Urinary bladder (tissue), 4 donors: ENCODE data around the gene SH3BGRL. TPM values are rescaled to one million over a fixed set of nuclear protein-coding genes. Genes with fewer than 3 reads are reported as not detected.

Source experiments
- DNase-seq: peaks from one replicate; pipeline ENCODE4 v3.0.0-alpha.2; 2015; ENCODE audit errors: extremely low spot score
- H3K27ac ChIP-seq: one replicate; pipeline ENCODE4 v1.5.1; 2013; ENCODE audit warnings: low read depth, mild to moderate bottlenecking, moderate library complexity
- H3K36me3 ChIP-seq: one replicate; pipeline ENCODE4 v1.6.1; 2013; ENCODE audit warnings: mild to moderate bottlenecking, moderate library complexity; ENCODE audit not compliant: insufficient read depth
- H3K4me1 ChIP-seq: one replicate; pipeline ENCODE4 v1.6.1; 2013; ENCODE audit warnings: mild to moderate bottlenecking, moderate library complexity; ENCODE audit not compliant: insufficient read depth
- H3K4me3 ChIP-seq: one replicate; pipeline ENCODE4 v1.5.1; 2013; ENCODE audit warnings: low read depth, low read length
- WGBS: extraction: QIAGEN DNeasy Blood & Tissue Kit; methylation state at CpG from one replicate; pipeline ENCODE4 v1.1.7; 2013; 5-methylcytosine and 5-hydroxymethylcytosine counted together
- polyA plus RNA-seq: library from polyadenylated mRNA; stranded (reverse); fragments of 200-250 nt; gene quantifications from one replicate; pipeline ENCODE4 v1.2.3, GENCODE V29; 2013
- total RNA-seq: library from RNA; depleted of rRNA; stranded (reverse); fragments of >200 nt; gene quantifications from one replicate; pipeline ENCODE4 v1.2.3, GENCODE V29; 2014
- donor health status: healthy with polysubstance abuse.
- donor health status: healthy.

Gene SH3BGRL
- total RNA-seq (286 TPM), polyA plus RNA-seq (262 TPM)

DNA sequence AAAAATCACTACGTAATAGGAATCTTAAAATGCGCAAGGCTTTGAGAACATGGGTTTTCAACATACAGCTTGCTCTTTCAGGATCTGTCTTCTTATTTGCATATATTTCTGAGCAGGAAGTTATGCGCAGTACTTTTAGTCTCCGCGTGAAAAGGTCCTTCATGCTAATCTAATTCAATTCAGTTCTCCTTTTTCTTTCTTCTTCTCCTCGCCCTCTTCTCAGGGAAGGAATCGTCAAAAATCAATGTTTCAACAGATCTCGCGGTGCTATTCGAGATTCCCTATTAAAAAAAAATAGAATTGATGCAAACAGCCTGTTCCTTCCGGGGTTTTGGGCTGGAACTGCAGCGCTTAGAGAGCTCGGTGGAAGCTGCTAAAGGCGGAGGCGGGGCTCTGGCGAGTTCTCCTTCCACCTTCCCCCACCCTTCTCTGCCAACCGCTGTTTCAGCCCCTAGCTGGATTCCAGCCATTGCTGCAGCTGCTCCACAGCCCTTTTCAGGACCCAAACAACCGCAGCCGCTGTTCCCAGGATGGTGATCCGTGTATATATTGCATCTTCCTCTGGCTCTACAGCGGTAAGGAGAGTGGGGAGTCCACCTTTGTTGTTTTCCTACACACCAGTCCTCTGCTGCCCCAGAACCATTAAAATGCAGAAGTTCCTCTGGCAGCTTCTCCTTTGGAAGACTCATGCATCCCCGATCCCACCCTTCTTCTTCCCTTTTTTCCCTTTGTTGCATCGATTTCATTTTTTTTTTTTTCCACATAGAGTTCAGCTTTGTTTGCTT lies at the start of gene SH3BGRL, which contains the start of gene HMGN5:
Gene SH3BGRL, plus strand, starts transcription at position 432 of the 785 bp plus-strand sequence. Its CDS starts 99 bp downstream, at position 531.
Gene HMGN5, minus strand, starts transcription at position 243 of the 785 bp plus-strand sequence. CDS start 80,364 bp downstream, outside the sequence.
- H3K27ac ChIP-seq = peak within 1 kb of the TSS; percentile 56
- H3K36me3 ChIP-seq = no peaks in the 10 kb centered on the region
- H3K4me3 ChIP-seq = peak within 1 kb of the TSS; percentile 70
- under 1% methylated on average over 23 of the region's 23 CpGs for WGBS
- peak; percentile 75 for DNase-seq
- no peaks in the 10 kb centered on the region for H3K4me1 ChIP-seq

DNA sequence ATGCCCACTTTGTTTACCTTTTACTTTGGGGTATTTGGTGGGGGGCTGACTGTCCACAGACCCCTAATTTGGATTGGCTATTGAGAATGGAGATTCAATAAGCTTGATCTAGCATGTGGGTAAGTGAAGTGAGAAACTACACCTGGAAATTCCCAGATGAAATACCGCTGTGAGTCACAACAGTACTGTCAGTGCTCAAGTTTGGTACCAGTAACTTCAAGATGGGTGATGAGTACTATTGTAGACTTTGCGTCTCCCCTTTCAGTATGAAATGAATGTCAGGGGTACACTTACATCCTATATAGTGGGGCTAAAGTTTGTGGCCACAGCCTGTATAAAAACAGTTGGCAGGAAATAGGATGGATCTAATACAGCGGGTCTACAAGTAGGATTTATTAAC lies 33.5 kb upstream of the SH3BGRL start:
- H3K27ac ChIP-seq = no peak overlapping the region
- H3K36me3 ChIP-seq = no peaks in the 10 kb centered on the region
- H3K4me3 ChIP-seq = no peak overlapping the region
- 93% methylated on average over 3 of the region's 3 CpGs for WGBS
- no peak for DNase-seq
- no peaks in the 10 kb centered on the region for H3K4me1 ChIP-seq

DNA sequence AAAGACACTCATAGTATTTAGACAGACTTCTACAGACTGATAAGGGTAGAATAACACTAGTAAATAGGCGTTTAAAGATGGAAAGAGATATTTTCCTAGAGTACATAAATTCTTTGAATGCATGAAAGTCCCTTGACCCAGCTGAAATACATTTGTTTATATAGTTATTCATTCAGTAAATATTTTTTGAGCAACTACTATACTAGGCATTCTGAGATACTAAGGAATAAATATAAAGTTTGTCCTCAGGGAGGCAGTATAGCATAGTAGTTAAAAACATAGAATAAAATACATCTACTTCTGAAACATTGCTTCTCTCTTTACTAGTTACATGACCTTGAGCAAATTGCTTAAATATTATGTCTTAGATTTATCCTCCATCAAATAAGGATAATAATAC lies 27.6 kb upstream of the SH3BGRL start:
- Histone ChIP-seq H3K27ac (no peak overlapping the region), H3K4me1 (no peaks in the 10 kb centered on the region), H3K4me3 (no peak overlapping the region), H3K36me3 (no peaks in the 10 kb centered on the region)
- 22% methylated on average over 1 of the region's 1 CpG for WGBS
- no peak for DNase-seq

DNA sequence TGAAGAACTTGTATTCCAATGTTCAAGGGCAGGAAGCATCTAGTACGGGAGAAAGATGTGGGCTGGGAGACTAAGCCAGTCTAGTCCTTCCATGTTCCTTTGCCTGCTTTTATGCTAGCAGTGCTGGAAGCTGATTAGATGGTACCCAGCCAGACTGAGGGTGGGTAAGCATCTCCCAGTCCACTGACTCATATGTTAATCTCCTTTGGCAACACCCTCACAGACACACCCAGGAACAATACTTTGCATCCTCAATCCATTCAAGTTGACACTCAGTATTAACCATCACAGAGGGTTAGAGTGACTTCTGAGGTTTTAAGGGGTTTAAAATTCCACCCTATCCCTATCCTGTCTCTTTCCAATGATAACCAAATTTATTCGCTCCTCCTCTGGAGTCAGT lies 6.6 kb upstream of the SH3BGRL start:
- Histone ChIP-seq H3K4me3 (no peak overlapping the region), H3K27ac (no peak overlapping the region), H3K36me3 (no peaks in the 10 kb centered on the region), H3K4me1 (no peaks in the 10 kb centered on the region)
- WGBS = 96% methylated on average over 2 of the region's 2 CpGs
- no peak for DNase-seq

DNA sequence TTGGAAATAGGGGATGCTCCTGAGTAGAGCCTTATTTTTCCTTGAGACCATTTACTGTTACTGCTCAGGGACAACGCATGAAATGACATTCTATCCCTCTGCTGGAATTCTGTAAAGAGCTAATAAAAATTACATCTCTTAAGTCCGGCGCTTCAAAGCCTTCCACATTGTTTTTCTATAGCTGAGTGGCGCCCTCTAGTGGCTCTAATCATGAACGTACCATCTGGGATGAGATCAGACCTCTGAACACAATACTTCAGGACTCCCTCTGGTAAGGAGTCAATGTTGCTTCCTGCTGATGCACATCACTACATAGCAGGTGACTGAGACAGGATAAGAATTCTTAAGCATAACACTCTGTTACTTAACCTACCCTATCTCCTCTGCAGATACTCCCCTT lies 6.2 kb upstream of the SH3BGRL start:
- Histone ChIP-seq H3K36me3 (no peaks in the 10 kb centered on the region), H3K4me3 (no peak overlapping the region), H3K27ac (no peak overlapping the region), H3K4me1 (no peaks in the 10 kb centered on the region)
- 13% methylated on average over 5 of the region's 5 CpGs for WGBS
- DNase-seq = no peak

DNA sequence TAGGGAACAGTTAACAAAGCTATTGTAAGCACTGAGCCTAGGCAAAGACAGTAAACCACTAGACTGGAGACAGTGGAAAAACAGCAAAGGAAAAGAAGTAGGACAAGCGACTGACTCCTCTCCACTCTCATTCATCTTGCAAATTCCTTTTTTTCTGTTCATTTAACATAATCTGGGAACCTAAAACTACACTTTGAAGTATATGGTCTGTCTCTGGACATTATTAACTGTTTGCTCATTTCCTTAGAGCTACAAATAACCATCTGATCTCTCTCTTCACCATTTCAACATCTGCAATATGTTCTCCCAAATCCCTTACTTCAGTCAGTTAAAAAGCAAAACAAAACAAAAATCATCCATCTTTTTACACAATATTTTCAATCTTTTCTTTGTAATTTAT lies 831 bp upstream of the SH3BGRL start:
- H3K4me1 ChIP-seq = no peaks in the 10 kb centered on the region
- H3K4me3 ChIP-seq = peak overlapping the region; percentile 70
- H3K27ac ChIP-seq = no peak overlapping the region
- no peak for DNase-seq
- no peaks in the 10 kb centered on the region for H3K36me3 ChIP-seq
- WGBS = 10% methylated on average over 1 of the region's 1 CpG

DNA sequence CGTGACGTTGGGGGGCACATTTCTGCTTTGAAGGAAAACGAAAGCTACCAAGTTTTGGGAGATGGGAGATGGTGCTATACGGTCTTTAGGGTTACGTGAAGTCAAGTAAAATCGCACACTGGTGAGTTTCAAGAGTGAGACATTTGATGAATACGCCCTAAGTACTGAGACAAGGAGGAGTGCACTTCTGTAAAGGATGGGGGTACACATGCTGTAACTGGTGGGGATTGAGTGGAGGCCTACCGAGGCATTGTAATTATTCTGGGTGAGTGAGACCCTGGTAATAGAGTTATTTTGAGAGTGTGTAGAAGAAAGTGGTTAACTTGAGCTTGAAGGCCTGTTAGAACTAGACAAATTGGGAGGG lies 536 bp downstream of the SH3BGRL start:
- Histone ChIP-seq H3K36me3 (no peaks in the 10 kb centered on the region), H3K4me1 (no peaks in the 10 kb centered on the region), H3K4me3 (peak overlapping the region; percentile 70), H3K27ac (peak overlapping the region; percentile 5)
- WGBS = 0% methylated on average over 8 of the region's 8 CpGs
- DNase-seq = no peak

DNA sequence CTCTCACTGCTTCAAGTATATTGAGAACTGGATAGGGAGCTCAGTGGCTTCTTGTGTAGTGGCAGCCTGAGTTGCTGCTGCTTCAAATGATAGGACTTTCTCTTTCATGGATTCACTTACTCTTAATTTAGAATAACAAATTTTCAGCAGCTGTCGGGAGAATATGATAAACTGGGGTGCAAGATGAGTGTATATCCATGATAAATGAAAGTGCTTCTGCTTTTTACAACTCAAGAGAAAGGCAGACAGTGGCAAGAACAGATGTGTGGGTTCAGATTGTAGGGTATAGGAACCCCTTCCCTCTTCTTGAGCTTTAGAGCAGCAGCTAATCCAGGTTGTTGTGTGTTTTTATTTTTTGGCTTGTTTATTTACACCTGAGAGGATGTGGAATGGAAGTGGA lies 1.0 kb downstream of the SH3BGRL start:
- Histone ChIP-seq H3K27ac (peak overlapping the region; percentile 38), H3K4me3 (peak overlapping the region; percentile 70), H3K36me3 (no peaks in the 10 kb centered on the region), H3K4me1 (no peaks in the 10 kb centered on the region)
- WGBS = 2% methylated on average over 1 of the region's 1 CpG
- no peak for DNase-seq

DNA sequence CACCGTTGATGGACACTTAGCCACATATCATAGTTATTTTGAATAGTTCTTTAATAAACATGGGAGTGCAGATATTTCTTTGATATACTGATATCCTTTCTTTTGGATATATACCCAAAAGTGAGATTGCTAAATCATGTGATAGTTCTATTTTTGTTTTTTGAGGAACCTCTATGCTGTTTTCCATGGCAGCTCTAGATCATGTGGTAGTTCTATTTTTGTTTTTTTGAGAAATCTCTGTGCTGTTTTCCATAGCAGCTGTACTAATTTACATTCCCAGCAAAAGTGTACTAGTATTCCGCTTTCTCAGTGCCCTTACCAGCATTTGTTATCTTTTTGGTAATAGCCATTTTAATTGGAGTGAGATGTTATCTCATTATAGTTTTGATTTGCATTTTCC lies 3.6 kb downstream of the SH3BGRL start:
- Histone ChIP-seq H3K4me1 (no peaks in the 10 kb centered on the region), H3K27ac (no peak overlapping the region), H3K4me3 (no peak overlapping the region), H3K36me3 (no peaks in the 10 kb centered on the region)
- no peak for DNase-seq
- whole genome bisulfite sequencing = 95% methylated on average over 2 of the region's 2 CpGs

DNA sequence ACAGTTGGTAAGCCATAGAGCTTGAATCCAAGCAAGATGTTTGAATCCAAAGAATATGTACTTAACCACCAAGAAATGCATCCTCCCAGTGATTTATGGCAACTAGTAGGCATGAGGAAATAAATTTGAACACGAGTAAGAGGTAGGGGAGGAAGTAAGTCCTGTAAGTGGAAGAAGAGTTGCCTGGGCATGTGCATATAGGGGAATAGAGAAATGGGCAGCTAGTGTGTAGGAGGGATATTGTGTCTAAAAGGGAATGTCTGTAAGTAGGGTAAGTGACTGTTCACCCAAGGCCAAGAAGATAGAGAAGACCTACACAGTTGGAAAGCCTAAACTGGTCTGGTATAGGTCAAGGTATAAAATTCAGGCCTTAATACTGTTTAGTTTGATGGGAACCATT lies 4.6 kb downstream of the SH3BGRL start:
- 51% methylated on average over 1 of the region's 1 CpG for WGBS

DNA sequence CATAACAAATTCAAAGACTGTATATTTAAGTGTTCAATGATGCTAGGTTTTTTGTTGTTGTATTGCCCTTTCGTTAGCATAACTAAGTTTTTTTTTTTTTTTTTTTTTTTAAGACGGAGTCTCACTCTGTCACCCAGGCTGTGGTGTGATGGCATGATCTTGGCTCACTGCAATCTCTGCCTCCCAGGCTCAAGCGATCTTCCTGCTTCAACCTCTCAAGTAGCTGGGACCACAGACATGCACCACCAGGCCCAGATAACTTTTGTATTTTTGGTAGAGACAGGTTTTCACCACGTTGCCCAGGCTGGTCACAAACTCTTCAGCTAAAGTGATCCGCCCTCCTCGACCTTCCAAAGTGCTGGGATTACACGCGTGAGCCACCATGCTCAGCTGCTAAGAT lies 7.0 kb downstream of the SH3BGRL start:
- H3K36me3 ChIP-seq = no peaks in the 10 kb centered on the region
- no peak for DNase-seq
- H3K27ac ChIP-seq = no peak overlapping the region
- no peaks in the 10 kb centered on the region for H3K4me1 ChIP-seq
- no peak overlapping the region for H3K4me3 ChIP-seq
- 53% methylated on average over 8 of the region's 8 CpGs for WGBS

More for the DNA sequence above, 4.6 kb downstream of the SH3BGRL start:
- no peak overlapping the region for H3K4me3 ChIP-seq
- no peaks in the 10 kb centered on the region for H3K36me3 ChIP-seq
- no peak for DNase-seq
- H3K4me1 ChIP-seq = no peaks in the 10 kb centered on the region
- H3K27ac ChIP-seq = no peak overlapping the region

DNA sequence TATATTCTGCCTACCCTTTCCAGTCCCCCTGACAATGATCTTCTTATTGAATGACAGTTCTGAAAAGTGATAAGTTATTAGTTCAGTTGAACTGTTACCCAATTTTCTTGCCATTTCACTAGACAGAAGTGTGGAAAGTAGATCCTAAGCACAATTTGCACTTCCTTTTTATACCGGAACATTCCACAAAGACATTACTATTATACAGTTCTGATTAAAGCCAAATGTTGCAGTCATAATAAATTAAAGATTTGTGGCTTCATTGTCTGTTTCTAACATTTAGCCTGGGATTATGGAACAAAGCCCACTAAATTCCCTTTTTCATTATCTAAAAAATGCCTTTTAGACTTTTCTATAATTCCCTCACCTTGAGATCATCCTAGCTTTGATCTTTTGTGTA lies 13.8 kb downstream of the SH3BGRL start:
- 15% methylated on average over 1 of the region's 1 CpG for WGBS

DNA sequence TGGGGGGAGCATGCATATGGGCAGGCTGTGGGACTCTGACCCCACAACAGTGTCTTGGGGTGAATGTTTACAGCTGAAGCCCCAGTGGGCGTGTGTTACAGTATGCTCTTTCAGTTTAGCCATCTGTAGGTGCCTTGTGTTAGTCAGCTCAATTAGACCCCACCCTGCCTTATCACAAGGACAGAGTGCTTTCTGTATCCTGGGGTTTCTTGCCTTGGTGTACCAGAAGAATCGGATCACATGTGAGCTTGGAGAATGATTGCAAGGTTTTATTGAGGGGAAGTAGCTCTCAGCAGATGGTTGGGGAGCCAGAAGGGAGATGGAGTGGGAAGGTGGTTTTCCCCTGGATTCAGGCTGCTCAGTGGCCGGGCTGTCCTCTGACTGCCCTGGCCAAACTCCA lies 27.3 kb downstream of the SH3BGRL start:
- DNase-seq = no peak
- 88% methylated on average over 3 of the region's 3 CpGs for WGBS
- Histone ChIP-seq H3K36me3 (no peaks in the 10 kb centered on the region), H3K4me3 (no peak overlapping the region), H3K4me1 (no peaks in the 10 kb centered on the region), H3K27ac (no peak overlapping the region)

More for the DNA sequence above, 13.8 kb downstream of the SH3BGRL start:
- H3K36me3 ChIP-seq = no peaks in the 10 kb centered on the region
- no peak overlapping the region for H3K27ac ChIP-seq
- no peak for DNase-seq
- no peaks in the 10 kb centered on the region for H3K4me1 ChIP-seq
- no peak overlapping the region for H3K4me3 ChIP-seq

DNA sequence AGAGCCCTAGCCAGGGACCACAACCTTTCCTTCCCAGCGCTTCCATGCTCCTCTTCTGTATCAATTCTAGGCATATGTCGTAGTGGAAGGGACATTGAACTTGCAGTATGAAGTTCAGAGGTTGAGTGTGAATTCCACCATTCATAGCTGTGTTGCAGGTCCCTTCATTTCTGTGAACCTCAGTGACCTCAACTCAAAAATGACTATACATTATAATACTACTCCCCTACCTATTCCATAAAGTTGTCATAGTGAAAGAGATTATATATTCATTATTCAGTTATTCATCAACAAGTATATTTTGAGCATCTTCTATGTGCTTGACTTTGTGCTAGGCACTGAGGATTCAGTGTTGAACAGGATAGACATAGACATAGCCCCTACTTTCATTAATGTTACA lies 28.0 kb downstream of the SH3BGRL start:
- 90% methylated on average over 2 of the region's 2 CpGs for WGBS
- Histone ChIP-seq H3K36me3 (no peaks in the 10 kb centered on the region), H3K27ac (no peak overlapping the region), H3K4me1 (no peaks in the 10 kb centered on the region), H3K4me3 (no peak overlapping the region)
- no peak for DNase-seq
